Measurements from ENCODE around the gene PLA2G5.

GRCh38 chr1:20110679-20111078 is 40.7 kb downstream of the PLA2G5 start:
- TF ChIP-seq, protein P1, sequence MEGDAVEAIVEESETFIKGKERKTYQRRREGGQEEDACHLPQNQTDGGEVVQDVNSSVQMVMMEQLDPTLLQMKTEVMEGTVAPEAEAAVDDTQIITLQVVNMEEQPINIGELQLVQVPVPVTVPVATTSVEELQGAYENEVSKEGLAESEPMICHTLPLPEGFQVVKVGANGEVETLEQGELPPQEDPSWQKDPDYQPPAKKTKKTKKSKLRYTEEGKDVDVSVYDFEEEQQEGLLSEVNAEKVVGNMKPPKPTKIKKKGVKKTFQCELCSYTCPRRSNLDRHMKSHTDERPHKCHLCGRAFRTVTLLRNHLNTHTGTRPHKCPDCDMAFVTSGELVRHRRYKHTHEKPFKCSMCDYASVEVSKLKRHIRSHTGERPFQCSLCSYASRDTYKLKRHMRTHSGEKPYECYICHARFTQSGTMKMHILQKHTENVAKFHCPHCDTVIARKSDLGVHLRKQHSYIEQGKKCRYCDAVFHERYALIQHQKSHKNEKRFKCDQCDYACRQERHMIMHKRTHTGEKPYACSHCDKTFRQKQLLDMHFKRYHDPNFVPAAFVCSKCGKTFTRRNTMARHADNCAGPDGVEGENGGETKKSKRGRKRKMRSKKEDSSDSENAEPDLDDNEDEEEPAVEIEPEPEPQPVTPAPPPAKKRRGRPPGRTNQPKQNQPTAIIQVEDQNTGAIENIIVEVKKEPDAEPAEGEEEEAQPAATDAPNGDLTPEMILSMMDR (optimal IDR thresholded peaks at IDR 0.05 in 1 of 3, IDR thresholded peaks at IDR 0.05 in 1 of 3, conservative IDR thresholded peaks at IDR 0.05 in 1 of 3; ENCODE audit: extremely low read depth in 1 of 3, insufficient read depth in 2 of 3, low read length in 3 of 3): peak in 1 of 3 experiments; percentile 8
- TF ChIP-seq EZH2 (IDR thresholded peaks at IDR 0.05; ENCODE audit: low read length): no peak

All from keratinocyte (primary cell).